ENCODE data around the gene TYK2.
"Not testable (repeated sequence)": the region's sequence is repeated elsewhere in the genome, so short reads cannot be mapped to it uniquely, and the experiment has no call there.

TYK2 gene

DNA sequence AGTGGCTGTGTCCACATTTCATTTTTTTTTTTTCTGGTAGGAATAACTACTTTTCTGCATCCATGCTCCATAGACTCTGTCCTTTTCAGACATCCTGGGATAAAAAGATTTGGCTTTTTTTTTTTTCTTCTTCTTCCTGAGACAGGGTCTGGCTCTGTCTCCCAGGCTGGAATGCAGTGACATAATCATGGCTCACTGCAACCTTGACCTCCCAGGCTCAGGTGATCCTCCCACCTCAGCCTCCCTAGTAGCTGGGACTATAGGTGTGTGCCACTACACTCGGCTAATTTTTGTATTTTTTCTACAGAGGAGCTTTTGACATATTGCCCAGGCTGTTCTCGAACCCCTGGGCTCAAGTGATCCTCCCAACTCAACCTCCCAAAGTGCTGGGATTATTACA, 36.9 kb downstream of the TYK2 start:
- DNase-seq (ENCODE audit: low read depth): no peak
- no peak overlapping the region for H3K4me3 ChIP-seq (ENCODE audit: low read depth, low read length)
- TF ChIP-seq, protein P1, sequence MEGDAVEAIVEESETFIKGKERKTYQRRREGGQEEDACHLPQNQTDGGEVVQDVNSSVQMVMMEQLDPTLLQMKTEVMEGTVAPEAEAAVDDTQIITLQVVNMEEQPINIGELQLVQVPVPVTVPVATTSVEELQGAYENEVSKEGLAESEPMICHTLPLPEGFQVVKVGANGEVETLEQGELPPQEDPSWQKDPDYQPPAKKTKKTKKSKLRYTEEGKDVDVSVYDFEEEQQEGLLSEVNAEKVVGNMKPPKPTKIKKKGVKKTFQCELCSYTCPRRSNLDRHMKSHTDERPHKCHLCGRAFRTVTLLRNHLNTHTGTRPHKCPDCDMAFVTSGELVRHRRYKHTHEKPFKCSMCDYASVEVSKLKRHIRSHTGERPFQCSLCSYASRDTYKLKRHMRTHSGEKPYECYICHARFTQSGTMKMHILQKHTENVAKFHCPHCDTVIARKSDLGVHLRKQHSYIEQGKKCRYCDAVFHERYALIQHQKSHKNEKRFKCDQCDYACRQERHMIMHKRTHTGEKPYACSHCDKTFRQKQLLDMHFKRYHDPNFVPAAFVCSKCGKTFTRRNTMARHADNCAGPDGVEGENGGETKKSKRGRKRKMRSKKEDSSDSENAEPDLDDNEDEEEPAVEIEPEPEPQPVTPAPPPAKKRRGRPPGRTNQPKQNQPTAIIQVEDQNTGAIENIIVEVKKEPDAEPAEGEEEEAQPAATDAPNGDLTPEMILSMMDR (IDR thresholded peaks at IDR 0.05; ENCODE audit: control insufficient read depth, extremely low read depth, insufficient read depth): no peak

DNA sequence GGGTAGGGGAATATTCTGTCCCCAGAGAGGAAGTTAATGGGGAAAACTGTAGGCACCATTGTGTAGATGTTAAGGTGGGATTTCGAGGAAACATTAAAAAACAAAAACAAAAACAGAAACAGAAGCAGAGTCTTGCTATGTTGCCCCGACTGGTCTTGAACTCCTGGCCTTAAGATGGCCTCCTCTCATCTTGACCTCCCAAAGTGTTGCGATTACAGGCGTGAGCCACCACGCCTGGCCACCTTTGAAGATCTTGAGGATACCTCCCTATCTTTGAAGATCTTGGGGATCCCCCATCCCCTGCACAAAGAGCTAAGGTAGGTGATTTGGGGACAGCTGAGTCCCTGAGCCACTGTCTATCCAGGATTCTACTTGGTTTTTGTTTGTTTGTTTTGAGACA, 40.4 kb downstream of the TYK2 start:
- TF ChIP-seq, protein P1 (IDR thresholded peaks at IDR 0.05; ENCODE audit: control insufficient read depth, extremely low read depth, insufficient read depth): no peak
- no peak for DNase-seq (ENCODE audit: low read depth)
- H3K4me3 ChIP-seq (ENCODE audit: low read depth, low read length): no peak overlapping the region

DNA sequence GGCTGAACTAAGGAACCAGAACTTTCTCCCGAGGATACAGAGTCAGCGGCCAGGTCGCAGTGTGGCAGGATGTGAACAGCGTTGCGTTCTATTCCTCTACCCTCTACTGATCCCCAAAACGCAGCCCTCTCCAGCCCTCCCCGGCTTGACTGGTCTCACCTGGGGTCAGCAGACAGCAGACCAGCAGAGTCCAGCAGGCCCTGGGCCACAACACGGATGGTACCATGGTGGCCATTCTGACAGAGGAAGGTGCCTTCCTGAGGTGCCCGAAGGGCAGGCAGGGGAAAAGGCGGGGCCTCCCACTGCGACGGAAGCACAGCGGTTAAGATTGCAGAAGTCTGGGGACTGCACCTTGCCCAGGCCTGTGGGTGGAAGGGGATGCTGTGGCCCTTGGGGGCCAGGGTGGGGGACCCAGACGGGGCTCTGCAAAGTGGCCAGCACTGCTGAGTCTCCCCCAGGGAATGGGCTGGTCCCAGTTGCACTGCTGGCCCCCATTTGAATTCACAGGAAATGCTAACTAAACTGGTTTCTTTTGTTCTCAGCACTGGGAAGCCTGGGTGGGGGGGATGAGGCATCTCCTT, 40.9 kb downstream of the TYK2 start, which contains the start of gene ICAM3:
Gene ICAM3 (minus strand): TSS at position 245 of the 581 bp plus-strand sequence. CDS start 10 bp downstream, at position 235.
- H3K4me3 ChIP-seq (ENCODE audit: low read depth, low read length): no peak within 1 kb of the TSS
- DNase-seq (ENCODE audit: low read depth): no peak
- TF ChIP-seq, protein P1 (IDR thresholded peaks at IDR 0.05; ENCODE audit: control insufficient read depth, extremely low read depth, insufficient read depth): no peak

DNA sequence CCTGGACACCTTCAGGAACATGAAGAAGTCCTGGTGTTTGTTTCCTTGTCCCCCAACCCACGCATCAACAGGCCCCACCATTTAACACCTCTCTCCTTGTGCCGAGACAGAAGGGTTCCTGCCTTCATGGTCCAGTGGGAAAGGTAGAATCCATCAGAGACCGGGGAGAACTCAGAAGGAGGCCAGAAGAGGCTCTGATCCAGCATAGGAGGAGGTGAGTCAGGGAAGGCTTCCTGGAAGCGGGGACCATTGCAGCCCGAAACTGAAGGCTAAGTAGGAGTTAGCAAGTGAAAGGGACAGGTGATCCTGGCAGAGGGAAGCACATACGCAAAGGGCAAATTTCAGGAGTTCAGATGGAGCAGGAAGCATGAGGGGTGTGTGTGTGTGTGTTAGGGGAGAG, 41.4 kb downstream of the TYK2 start:
- TF ChIP-seq, protein P1 (IDR thresholded peaks at IDR 0.05; ENCODE audit: control insufficient read depth, extremely low read depth, insufficient read depth): no peak
- DNase-seq (ENCODE audit: low read depth): no peak
- no peak overlapping the region for H3K4me3 ChIP-seq (ENCODE audit: low read depth, low read length)

DNA sequence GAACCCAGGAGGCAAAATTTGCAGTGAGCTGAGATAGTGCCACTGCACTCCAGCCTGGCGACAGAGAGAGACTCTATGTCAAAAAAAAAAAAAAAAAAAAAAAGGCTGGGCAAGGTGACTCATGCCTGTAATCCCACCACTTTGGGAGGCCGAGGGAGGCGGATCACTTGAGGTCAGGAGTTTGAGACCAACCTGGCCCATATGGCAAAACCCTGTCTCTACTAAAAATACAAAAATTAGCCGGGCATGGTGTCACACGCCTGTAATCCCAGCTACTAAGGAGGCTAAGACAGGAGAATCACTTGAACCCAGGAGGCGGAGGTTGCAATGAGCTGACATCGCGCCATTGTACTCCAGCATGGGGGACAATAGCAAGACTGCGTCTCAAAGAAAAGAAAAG, 43.6 kb downstream of the TYK2 start:
- H3K4me3 ChIP-seq (ENCODE audit: low read depth, low read length); DNase-seq (ENCODE audit: low read depth): not testable (repeated sequence)

DNA sequence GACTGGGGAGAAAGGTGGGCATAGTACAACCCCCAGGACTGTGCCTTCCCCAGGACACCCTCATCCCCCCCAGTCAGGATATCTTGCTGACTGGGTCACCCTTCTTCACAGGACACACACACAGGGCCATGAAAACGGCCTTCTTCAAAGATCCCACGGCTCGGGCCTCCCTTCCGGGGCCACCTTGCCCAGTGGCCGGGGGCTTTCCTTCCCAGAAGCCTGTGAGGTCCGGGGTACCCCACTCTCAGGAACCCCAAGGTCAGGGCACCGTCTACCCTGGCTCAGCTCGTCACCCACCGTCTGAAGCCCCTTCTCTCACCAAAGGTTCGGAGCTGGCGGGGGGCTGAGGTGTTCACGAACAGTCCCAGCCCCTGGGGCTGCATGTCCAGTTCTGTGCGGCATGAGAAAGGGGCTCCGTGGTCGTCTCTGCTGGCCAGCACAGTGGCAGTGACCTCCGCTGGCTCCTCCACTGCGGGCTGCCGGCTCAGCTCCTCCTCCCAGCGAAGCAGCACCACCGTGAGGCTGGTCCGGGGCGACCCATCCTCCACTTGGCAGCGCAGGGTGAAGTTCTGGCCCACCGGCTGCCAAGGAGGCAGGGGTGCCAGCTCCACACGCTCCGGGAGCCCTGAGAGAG, 44.9 kb downstream of the TYK2 start:
- DNase-seq (ENCODE audit: low read depth): no peak
- TF ChIP-seq, protein P1 (IDR thresholded peaks at IDR 0.05; ENCODE audit: control insufficient read depth, extremely low read depth, insufficient read depth): no peak

DNA sequence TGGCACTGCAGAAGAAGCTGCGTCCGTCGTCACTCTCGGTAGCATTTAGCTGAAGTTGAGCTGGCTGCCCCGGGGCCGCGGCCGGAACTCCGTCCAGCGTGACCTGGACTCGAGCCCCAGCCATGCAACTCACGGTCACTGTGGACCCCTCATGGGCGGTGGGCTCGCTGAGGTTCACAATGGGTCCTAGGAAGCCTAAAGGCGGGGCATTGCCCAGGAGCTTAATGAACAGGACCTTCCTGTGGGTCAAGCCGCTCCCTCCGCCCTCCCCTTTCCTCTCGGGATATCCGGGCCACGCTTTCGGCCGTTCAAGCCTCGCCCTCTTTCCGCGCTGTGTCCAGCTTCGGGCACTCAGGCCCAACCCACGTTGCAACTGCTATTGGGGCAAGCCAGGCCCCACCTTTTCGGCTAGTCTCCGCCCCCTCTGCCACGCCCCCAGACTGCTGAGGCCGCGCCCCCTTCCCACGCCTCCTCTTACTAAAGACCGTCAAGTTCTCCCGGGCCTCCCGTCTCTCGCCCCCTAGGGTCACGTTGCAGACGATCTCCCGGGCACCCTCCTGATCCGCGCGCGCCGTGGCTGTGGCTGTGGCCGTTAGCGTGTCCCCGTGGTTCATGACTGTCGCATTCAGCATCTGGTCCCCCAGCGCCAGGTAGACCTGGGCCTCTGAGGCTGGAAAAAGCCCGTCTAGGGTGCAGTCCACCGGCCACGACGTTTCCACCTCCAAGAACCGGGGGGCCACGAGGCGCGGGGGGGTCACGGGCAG, 45.6 kb downstream of the TYK2 start:
- H3K4me3 ChIP-seq (ENCODE audit: low read depth, low read length): peak overlapping the region; percentile 91
- TF ChIP-seq, protein P1 (IDR thresholded peaks at IDR 0.05; ENCODE audit: control insufficient read depth, extremely low read depth, insufficient read depth): no peak

More for the DNA sequence above, 44.9 kb downstream of the TYK2 start:
- peak overlapping the region; percentile 91 for H3K4me3 ChIP-seq (ENCODE audit: low read depth, low read length)

More for the DNA sequence above, 45.6 kb downstream of the TYK2 start:
- peak; percentile 94 for DNase-seq (ENCODE audit: low read depth)
